Kidney epithelial cell (primary cell): Measurements from ENCODE around the gene LGR6. TPM values are rescaled to one million over a fixed set of nuclear protein-coding genes. Genes with fewer than 3 reads are reported as not detected.
"Not testable (repeated sequence)": the region's sequence is repeated elsewhere in the genome, so short reads cannot be mapped to it uniquely, and the experiment has no call there.

Experiments
- DNase-seq: peaks from one replicate; pipeline ENCODE4 v3.0.0-alpha.2; 2010; ENCODE audit warnings: low read depth
- H3K27me3 ChIP-seq: 2 replicates; pipeline ENCODE4 v1.6.0; 2011; ENCODE audit warnings: low read length; ENCODE audit not compliant: control insufficient read depth, insufficient read depth
- H3K36me3 ChIP-seq: 2 replicates; pipeline ENCODE4 v1.5.1; 2011; ENCODE audit warnings: low read length; ENCODE audit not compliant: control insufficient read depth, insufficient read depth
- H3K4me3 ChIP-seq: 2 replicates; pipeline ENCODE4 v1.5.1; 2011; ENCODE audit warnings: low read depth, mild to moderate bottlenecking, control low read depth, low read length
- CTCF ChIP-seq: IDR thresholded peaks from 2 replicates; pipeline ENCODE4 v1.5.1; 2011; ENCODE audit warnings: mild to moderate bottlenecking, moderate library complexity, low read length, control low read depth, inconsistent platforms; ENCODE audit not compliant: insufficient read depth, poor library complexity, severe bottlenecking
- total RNA-seq: library from RNA; depleted of rRNA; stranded (reverse); fragments of >200 nt; gene quantifications from 2 replicates; pipeline ENCODE4 v1.2.3, GENCODE V29; 2015

The LGR6 gene
- total RNA-seq, 1 donor from 2014 or later: 0.08 TPM

GRCh38 chr1:202165267-202165941 lies 28.2 kb upstream of the LGR6 start:
- Histone ChIP-seq H3K27me3 (peaks cover 6% of the 10 kb centered on the region), H3K36me3 (no peaks in the 10 kb centered on the region), H3K4me3 (no peak overlapping the region)
- TF ChIP-seq CTCF: no peak
- DNase-seq: no peak

- no peak for TF ChIP-seq CTCF
- Histone ChIP-seq H3K4me3 (no peak overlapping the region), H3K36me3 (no peaks in the 10 kb centered on the region), H3K27me3 (peaks cover 6% of the 10 kb centered on the region)
- no peak for DNase-seq
Measured at GRCh38 chr1:202165942-202166843, 27.4 kb upstream of the LGR6 start.

- not testable (repeated sequence) for DNase-seq, H3K36me3 ChIP-seq, H3K27me3 ChIP-seq, H3K4me3 ChIP-seq
Measured at GRCh38 chr1:202167054-202167453, 26.5 kb upstream of the LGR6 start.

- DNase-seq: no peak
- Histone ChIP-seq H3K4me3 (no peak overlapping the region), H3K36me3 (no peaks in the 10 kb centered on the region), H3K27me3 (peaks cover 6% of the 10 kb centered on the region)
- no peak for TF ChIP-seq CTCF
Measured at GRCh38 chr1:202167708-202168415, 25.7 kb upstream of the LGR6 start.

- TF ChIP-seq CTCF: no peak
- no peaks in the 10 kb centered on the region for H3K36me3 ChIP-seq
- DNase-seq: no peak
Measured at GRCh38 chr1:202168861-202169260, 24.7 kb upstream of the LGR6 start.

GRCh38 chr1:202170726-202171125 lies 22.9 kb upstream of the LGR6 start:
- DNase-seq: no peak
- peaks cover 6% of the 10 kb centered on the region for H3K27me3 ChIP-seq

More at GRCh38 chr1:202168861-202169260, 24.7 kb upstream of the LGR6 start:
- H3K4me3 ChIP-seq: no peak overlapping the region
- peaks cover 6% of the 10 kb centered on the region for H3K27me3 ChIP-seq

More at GRCh38 chr1:202170726-202171125, 22.9 kb upstream of the LGR6 start:
- Histone ChIP-seq H3K4me3 (no peak overlapping the region), H3K36me3 (no peaks in the 10 kb centered on the region)
- no peak for TF ChIP-seq CTCF
